ENCODE results near the gene ATIC.

The ATIC gene

DNA sequence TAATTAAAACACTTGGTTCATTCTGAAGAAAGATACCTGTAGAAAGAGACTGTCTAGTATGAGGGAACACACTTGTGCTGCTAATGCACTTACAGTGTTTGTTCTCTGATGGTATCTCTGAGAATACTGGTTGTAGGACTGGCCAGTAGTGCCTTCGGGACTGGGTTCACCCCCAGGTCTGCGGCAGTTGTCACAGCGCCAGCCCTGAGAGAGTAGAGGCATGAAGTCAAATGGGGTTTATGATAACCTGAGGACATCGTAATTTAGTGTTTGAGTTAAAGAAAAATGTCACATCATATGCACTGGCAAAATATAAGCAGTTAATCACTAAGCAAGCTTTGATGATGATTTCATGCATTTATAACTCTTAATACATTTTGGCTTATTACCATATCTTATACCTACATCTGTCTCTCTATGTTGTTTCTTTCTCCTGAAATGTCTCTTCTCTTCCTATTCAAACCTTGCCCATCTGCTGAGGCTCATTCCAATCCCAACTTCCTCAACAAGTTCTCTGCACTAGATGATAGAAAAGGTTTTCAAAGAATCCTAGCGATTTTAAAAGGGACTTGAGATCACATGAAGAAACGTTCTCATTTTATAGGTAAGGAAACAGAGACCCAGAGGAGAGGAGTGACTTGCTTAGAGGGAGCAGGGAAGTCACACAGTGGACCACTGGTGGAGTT is 50.2 kb downstream of the ATIC start:
- no peak for DNase-seq

DNA sequence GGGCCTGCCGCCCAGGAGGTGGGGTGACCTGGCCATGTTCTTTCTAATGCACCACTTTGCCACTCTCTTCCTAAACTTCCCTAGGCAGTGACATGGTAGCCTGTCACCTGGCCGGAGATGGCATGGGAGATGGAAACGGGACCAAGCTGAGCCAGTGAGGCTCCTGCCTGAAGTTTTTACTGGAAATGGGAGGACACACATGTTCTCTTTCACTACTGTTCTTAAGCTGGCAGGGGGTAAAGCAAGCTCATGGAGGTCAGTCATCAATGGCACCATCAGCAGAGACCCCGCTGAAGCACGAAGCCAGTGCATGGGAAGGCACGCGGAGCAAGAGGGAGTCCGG is 50.7 kb downstream of the ATIC start:
- no peak for DNase-seq

DNA sequence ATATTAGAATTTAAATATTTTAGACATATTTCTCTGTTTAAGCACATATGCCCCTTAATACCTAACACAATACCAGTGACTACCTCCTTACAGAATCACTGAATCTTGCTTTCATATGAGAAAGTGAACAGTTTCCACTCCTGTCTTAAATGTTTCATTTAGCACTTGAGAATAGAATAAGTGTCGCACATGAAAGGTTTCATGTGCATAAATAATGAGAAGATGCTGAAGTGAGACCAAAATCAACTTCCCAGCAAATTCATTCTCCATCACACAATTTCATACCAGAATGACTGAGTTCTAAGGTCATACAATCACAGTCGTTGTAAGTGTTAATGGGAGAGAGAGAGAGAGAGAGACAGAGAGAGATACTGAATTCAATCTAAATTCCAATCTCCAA is 51.2 kb downstream of the ATIC start:
- no peak for DNase-seq

DNA sequence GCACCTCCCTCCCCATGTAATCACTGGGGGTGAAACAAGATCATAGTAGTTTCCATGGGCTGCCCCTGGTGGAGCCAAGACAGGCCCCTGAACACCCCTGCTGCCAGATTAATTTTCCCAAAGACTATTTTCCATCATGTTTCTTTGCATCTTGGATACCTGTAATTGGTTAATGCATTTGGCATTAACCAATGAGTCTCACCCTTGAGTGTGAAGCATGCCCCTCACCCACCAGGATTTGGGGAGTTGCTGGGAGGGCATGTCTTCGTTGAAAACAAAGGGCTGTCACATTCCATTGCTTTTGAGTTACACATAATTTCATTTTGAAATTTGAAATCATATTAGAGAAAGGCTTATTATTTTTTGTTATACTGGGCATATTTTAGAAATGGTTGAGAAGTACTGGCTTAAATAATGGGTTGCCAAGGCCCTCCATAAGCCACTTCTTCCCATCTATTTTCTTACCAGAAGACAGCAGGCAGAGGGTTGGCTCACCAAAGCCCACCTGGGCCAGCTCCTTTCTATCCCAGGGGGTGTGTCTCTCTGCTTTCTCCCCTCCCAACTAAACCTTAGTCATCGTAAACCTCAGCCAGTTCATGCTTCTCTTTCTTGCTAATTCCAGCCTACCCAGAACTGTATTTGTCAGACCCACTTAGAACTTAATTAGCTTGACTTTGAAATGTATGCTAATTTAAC is 51.8 kb downstream of the ATIC start:
- no peak for DNase-seq

DNA sequence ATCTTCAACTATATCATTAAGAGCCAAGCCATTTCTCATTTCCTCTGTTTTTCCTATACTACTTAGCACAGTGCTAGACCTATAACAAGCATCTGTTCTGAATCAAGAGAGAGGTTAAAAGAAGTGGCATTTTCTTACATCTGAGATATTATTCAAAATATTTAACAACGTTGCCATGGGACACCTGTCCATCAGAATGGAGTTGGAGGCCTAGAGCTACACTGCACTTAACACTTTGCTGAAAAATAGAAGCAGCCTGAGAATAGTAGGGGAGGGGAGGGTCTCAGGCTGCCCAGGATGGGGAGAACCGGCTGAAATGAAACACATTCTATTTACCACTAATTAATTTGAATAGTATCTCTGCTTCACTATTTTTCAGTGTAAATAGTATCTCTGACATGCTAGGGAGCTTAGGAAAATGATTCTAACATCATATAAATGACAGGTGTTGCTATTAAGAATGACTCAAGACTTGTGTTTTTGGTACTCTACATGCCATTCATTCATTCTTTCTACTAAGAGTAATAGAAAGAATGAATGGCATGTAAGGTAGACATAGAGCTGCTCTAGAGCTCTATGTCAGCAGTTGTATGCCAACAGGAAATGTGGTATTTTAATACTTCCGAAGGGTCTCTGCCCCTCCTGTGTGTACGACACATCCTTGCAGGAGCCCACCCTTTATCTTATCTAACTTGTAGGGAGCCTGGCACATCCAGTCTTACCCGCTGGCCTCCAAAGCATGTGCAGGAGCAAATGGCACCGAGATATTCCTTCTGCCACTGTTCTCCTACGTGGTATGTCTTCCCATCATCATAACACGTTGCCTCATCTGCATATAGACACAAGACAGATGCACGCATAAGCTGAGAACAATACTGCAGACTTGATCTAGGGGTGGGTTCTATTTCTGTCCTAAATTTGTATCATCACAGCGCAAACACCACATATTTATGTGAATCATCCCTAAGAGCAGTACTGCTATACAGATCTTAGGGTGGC is 52.6 kb downstream of the ATIC start:
- DNase-seq: no peak

DNA sequence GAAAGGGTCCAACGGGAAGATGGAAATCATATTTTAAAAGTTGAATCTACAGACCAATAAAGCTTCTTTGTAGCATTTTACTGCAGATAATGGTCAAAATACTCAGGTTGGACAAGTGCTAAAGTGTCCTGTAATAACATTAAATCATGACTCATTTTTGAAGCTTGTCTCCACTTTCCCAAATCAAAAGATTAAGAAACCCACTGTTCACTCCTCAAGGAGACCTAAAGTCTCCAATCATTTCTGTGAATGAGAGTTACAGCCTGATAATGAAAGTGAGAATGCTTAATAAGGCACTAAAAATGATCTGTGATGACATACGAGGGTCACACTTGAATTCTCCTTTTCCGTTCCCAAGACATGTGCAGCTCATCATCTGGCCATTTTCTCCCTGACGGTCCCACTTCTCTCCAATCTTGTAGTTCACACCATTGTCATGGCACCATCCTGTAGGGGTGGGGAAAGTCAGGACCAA is 53.4 kb downstream of the ATIC start:
- no peak for DNase-seq

DNA sequence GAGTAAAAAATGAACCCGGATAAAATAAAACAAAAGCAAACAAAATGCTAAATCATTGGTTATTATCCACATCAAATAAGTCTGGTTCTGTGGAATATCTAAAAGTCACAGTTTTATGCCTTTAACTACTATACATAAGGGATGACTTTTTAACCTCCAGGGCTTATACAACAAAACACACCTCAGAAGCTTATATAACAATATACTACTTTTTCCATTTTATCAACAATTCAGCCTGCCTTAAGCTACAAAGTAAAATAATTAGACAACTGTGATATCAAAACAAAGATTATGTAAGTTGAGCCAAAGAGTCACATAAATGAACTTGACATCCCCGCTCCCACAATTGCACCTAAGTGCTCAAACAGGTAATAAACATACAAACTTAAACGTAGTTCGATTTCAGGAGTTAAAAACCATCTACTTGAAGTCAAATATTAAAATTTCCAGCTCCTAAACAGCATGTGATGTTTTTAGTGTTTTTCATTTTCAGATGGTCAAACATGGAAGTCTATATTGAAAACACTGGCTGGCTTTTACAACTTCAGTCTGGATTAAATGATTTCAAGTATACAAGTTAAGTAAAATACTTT is 54.7 kb downstream of the ATIC start:
- DNase-seq: no peak

DNA sequence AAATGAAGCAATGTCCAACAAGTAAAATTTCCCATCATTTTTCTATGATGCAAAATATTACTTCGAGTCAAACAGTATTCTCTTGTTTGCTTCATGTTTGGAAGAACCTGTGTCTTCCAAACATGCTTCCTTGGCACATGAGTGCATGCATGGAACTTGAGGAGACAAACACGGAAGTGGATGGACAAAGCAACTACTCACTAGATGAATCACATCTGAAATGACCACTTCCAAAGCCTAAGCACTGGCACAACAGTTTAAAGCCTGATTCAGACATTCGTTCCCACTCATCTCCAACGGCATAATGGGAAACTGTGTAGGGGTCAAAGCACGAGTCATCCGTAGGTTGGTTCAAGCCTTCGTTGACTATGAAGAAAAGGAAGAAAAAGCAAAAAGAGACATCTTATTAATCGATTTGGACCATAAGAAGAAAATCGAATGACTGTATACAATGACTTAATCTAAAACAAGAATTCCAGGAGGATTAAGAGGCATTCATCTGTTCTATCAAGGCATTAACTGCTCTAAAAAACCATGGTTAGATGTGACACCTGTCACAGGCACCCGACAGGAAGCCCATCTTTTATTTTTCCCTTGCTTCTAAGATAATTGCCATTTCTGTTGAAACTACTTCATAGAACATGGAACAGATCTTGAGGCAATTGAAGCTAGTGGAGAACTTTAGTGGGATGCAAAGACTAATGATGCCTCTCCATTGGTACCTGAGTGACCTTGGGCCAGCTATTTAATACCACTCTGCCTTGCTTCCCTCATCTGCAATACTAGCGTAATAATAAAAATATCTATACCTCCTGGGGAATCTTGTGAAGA is 56.0 kb downstream of the ATIC start:
- no peak for DNase-seq

DNA sequence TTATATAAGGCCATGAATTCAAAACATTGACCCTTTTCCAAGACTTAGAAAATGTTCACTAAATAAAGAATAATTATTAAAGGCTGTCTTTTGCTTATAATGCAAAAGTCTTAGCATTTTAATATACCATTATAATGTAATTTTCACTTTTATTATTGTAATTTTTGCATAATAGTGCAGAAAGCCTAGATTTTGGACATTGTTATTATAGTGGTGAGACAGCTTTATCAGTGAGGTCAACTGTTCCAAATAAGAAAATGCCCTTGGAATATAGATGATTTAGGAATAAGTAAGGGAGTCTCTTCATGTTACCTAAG is 56.6 kb downstream of the ATIC start:
- no peak for DNase-seq

DNA sequence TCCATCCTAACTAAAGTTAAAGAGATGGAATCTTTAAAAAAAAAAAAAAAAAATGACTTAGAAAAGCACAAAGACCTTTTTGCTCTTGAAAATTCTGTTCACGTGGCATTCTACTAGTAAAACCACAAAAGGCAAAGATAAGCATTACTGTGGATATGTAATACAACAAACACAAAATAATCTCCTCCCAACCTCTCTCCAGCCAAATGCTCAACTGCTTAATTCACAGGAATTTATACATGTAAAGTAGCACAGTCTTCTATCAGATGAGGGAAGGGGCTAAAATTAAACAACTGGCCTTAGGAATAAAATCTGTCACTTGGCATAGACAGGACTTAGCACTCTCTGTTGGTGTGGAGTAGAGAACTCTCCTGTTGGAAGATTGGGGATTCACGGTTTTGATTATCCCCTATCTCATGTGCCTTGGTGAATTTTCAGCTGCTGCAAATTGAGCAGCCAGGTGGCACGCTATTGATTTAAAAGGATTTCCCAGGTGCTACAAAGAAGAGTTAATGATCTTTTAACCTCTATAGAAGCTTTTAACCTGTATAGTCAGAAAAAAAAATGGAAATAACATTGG is 57.4 kb downstream of the ATIC start:
- DNase-seq: no peak

DNA sequence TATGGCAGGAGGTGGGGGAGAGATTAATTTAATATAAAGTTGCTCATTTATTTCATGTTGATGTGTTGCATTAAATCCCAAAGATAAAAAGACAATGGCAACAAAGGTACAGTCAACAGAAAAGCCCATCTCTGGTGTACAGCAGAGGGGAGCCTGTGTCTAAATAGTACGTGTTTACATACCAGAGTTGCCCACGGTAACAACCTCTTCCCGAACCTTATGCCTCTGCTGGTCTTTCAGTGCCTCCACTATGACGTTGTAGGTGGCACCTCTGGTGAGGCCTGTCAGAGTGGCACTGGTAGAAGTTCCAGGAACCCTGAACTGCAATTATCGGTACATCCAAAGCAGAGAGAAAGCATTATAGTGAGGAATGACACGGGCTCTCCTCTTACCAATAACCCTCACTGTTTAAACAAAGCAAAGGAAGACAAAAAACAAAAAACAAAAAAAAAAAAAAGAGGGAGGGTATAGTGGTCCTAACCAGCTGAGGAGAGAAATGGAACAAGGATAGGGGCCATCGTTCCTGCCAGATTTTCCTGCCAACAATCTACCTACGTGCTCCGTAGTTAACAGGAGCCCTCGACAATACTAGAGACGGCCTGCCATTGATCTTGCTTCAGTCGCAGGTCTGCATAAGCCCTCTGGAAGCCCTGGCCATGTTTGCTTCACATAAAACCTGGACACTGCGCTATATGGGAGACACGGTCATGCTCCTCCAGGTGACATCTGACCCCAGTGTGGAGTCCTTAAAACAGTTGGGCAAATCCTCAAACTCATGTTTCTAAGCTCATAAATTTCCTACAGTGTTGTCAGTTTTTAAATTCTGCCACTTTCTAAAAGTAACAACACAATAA is 58.5 kb downstream of the ATIC start:
- no peak for DNase-seq

DNA sequence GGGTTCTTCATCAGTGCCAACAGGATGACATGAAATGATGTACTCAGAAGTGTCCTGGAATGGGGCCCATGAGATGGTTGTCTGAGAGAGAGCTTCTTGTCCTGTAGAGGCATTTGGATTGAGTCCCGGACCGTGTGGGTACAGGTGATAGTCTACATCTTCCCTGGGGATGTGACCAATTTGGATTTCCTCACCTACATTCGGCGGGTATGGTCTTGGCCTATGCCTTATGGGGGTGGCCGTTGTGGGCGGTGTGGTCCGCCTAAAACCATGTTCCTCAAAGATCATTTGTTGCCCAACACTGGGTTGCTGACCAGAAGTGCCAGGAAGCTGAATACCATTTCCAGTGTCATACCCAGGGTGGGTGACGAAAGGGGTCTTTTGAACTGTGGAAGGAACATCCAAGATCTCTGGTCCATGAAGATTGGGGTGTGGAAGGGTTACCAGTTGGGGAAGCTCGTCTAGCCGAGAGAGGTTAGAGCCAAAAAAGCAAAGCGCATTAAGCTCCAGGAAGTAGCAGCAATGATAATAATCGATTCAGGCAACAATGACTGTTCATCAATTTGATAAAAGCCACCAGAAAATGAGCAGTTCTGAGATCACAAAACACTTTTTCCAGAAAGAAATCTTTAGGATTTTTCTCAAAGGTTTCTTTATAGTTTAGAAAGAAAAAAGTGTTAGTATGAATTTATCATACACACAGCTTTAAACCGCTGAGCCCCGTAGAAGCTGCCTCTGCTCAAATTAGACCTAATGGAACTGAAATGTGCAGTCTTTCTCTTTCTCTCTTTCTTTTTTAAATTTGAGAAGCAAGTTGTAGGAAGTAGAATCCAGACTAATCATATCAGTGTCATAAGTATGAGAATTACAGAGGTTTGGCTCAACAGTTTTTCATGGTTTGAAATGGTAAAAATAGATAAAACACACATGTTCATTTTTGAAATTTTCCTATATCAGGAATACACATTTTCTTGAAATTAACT is 60.3 kb downstream of the ATIC start:
- DNase-seq: no peak

DNA sequence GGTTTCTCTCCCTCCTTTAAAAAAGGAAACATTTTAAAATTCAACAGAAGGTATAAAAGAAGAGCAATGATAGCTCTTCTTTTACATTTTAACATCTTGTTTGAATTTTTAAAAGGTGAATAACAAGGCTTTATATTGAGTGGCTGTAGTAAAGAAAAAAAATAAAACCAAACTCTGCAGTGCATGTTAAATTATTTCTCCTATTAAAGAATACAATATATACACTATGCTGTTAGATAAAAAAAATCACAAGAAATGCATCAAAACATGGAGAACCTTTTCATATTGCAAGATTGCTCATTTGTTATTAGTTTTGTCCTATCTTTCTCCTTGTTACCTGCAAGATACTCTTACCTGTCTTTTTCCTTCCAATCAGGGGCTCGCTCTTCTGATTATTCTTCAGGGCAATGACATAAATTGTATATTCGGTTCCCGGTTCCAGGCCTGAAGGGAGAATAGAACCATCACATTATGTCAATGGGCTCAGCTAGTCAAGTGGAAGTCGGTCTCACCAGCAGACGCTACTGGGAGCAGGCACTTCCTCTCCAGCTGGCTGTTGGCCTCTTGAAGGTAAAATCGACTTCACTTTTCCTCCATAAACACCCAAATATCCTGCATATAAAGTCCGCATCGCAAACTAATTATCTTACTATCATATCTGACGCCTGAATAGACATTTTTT is 61.2 kb downstream of the ATIC start:
- no peak for DNase-seq

DNA sequence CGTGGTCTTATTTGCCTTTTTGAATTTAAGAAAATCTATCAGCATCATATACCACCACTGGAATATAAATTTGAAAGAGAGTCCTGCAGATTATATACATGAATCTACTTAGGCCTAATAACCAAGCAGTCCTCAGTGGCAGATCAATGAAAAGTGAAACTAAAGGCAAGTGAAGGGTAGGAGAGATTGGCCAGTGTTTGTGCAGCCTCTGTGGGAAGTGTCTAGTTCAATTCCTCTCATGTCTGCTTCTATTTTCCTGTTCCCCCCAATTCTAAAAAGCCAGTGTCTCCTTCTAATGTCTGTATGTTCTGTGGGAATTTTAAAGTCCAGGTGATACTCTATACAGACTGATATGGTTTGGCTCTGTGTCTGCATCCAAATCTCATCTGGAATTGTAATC is 62.1 kb downstream of the ATIC start:
- DNase-seq: no peak

DNA sequence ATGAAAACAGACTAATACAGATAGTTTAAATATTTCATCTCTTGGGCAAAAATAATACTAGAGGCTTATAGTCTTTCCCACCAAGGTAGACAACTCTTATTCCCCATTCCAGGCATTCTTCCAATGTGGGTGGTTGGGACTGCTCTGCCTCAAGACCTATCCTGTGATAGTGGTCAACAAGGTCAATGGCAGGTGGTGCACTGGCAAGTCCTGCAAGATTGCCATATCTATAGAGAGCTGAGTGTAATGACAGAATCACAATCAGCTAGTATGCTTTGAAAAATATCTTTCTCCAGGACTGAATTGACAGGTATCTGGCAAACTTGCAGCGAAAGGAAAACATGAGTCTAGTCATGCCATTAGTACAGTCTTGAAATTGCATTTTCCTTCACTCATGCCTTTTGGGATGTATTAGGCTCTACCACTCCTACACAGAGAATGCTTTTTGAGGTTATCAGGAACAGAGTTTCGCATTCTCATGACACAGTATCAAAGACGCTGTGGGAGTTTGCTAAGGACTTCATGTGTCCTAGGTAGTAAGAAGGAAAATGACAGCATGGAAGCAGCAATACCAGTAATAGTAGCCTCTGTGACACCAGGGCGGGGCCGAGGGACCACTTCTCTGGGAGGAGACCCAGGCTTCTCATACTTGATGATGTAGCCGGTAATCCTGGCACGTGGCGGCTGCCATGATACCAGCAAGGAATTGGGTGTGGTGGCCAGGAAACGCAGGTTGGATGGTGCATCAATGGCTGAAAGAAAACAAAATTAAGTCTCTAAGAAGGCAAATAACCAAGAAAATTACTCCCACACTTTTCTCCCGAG is 63.0 kb downstream of the ATIC start:
- no peak for DNase-seq

DNA sequence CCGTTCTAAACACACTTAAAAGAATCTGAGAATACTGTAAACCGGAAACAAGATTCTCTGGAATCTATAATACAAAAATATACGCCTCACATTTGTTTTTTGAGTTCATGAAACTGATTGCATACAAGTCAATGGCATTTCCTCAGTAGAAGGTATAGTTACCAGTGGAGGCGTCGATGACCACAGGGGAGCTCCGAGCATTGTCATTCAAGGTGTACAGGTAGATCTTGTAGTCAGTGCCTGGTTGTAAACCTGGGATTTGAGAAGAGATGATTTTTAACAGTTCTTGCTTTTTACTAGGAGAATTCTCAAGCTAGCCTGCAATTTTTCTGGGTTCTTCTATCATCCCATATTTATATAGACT is 63.6 kb downstream of the ATIC start:
- DNase-seq: no peak

DNA sequence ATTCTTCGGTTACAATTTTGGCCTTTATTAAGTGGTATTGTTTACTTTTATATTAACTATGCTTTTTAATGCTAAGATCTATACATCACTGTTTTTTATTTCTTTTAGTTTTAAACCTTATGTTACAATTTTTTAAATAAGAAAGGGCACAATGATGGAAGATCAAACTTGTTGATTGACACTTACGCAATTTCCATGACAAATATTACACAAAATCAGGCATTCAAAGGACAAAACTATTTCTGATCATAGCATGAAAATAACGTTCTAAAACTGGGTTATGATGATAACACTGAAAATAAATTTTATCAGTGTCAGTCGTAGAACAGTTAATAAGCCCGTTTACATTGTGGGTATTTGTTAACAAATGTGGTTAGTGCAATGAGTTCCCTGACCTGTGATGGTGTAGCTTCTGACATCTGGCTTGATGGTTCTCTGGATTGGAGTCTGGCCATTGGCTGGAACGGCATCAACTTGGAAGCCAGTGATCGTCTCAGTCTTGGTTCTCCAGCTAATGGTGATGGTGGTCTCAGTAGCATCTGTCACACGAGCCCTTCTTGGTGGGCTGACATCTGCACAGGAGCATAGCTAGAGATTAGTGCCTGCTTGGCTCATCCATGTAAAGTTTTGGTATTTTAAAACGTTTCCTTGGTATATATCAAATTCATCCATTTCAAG is 64.4 kb downstream of the ATIC start:
- DNase-seq: no peak

DNA sequence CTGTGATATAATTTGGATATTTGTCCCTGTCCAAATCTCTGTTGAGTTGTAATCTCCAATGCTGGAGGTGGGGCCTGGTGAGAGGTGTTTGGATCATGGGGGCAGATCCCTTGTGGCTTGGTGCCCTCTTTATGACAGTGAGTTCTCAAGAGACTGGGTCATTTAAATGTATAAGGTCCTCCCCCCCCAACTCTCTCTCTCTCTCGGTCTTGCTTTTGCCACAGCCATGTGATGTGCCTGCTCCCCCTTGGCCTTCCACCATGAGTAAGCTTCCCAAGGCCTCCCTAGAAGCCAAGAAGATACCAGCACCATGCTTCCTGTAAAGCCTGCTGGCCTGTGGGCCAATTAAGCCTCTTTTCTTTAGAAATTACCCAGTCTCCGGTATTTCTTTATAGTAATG is 65.4 kb downstream of the ATIC start:
- DNase-seq: no peak

Measured in NCI-H2107 (cell line).